OCI-LY1 (cell line): ENCODE results near the gene MCEMP1.
A peak's percentile ranks its signal among the peaks of the same experiment; 100 is the strongest.

Source experiments
- H2AFZ ChIP-seq: fragments of 200-600 bp; sonication (generic), shearing (Covaris generic); 2 replicates; pipeline ENCODE4 v1.6.0; 2014; ENCODE audit warnings: antibody characterized with exemption, mild to moderate bottlenecking, low read length
- H3F3A ChIP-seq: fragments of 200-600 bp; sonication (generic), shearing (Covaris generic); 2 replicates; pipeline ENCODE4 v1.6.0; 2014; ENCODE audit warnings: mild to moderate bottlenecking, antibody characterized with exemption, low read length, moderate library complexity; ENCODE audit not compliant: insufficient read depth
- H3K27ac ChIP-seq: fragments of 200-600 bp; sonication (generic); 2 replicates; pipeline ENCODE4 v1.5.1; 2014; ENCODE audit warnings: low read length, mixed run types, mild to moderate bottlenecking, low read depth; ENCODE audit not compliant: poor library complexity, severe bottlenecking
- H3K27me3 ChIP-seq: fragments of 200-600 bp; sonication (generic); 2 replicates; pipeline ENCODE4 v1.6.0; 2014; ENCODE audit warnings: antibody characterized with exemption, mild to moderate bottlenecking, low read length, moderate library complexity; ENCODE audit not compliant: insufficient read depth
- H3K36me3 ChIP-seq: fragments of 200-600 bp; sonication (generic); 2 replicates; pipeline ENCODE4 v1.6.1; 2014; ENCODE audit warnings: mild to moderate bottlenecking, antibody characterized with exemption, low read length, moderate library complexity, mixed read lengths; ENCODE audit not compliant: insufficient read depth
- H3K4me1 ChIP-seq: fragments of 200-600 bp; sonication (generic); 2 replicates; pipeline ENCODE4 v1.5.1; 2014; ENCODE audit warnings: mild to moderate bottlenecking, low read length, moderate library complexity; ENCODE audit not compliant: insufficient read depth, severe bottlenecking
- H3K4me2 ChIP-seq: fragments of 200-600 bp; sonication (generic), shearing (Covaris generic); 2 replicates; pipeline ENCODE4 v1.6.1; 2014; ENCODE audit warnings: low read length
- H3K4me3 ChIP-seq: fragments of 200-600 bp; sonication (generic); 2 replicates; pipeline ENCODE4 v1.5.1; 2014; ENCODE audit warnings: low read length, low read depth, mild to moderate bottlenecking, mixed read lengths; ENCODE audit not compliant: poor library complexity, severe bottlenecking
- H3K79me2 ChIP-seq: fragments of 200-600 bp; shearing (Covaris generic); 2 replicates; pipeline ENCODE4 v1.6.1; 2016; ENCODE audit warnings: mixed run types, low read length, mixed read lengths; ENCODE audit not compliant: insufficient read depth
- H3K9ac ChIP-seq: fragments of 200-600 bp; sonication (generic), shearing (Covaris generic); 2 replicates; pipeline ENCODE4 v1.6.1; 2014; ENCODE audit warnings: mild to moderate bottlenecking, low read length, mixed read lengths
- H3K9me2 ChIP-seq: fragments of 200-600 bp; sonication (generic), shearing (Covaris generic); 2 replicates; pipeline ENCODE4 v1.6.1; 2014; ENCODE audit warnings: low read depth, mild to moderate bottlenecking, low read length, mixed read lengths
- H3K9me3 ChIP-seq: fragments of 200-600 bp; shearing (Covaris generic); 2 replicates; pipeline ENCODE4 v1.6.1; 2014; ENCODE audit warnings: low read length, mixed read lengths
- H4K20me1 ChIP-seq: fragments of 200-600 bp; sonication (generic), shearing (Covaris generic); 2 replicates; pipeline ENCODE4 v1.6.0; 2016; ENCODE audit warnings: mild to moderate bottlenecking, low read length; ENCODE audit not compliant: insufficient read depth
- EZH2 ChIP-seq: fragments of 200-600 bp; sonication (generic), shearing (Covaris generic); IDR thresholded peaks from 2 replicates; pipeline ENCODE4 v1.8.0; 2017; ENCODE audit warnings: borderline replicate concordance, mixed run types, mild to moderate bottlenecking, antibody characterized with exemption, low read length, moderate library complexity, mixed read lengths
- TF ChIP-seq, protein P1 (sequence below): fragments of 200-600 bp; sonication (generic), shearing (Covaris generic); IDR thresholded peaks from 2 replicates; pipeline ENCODE4 v1.5.1; 2017; ENCODE audit warnings: mild to moderate bottlenecking, antibody characterized with exemption, low read length, moderate library complexity, mixed read lengths

MCEMP1 gene

DNA sequence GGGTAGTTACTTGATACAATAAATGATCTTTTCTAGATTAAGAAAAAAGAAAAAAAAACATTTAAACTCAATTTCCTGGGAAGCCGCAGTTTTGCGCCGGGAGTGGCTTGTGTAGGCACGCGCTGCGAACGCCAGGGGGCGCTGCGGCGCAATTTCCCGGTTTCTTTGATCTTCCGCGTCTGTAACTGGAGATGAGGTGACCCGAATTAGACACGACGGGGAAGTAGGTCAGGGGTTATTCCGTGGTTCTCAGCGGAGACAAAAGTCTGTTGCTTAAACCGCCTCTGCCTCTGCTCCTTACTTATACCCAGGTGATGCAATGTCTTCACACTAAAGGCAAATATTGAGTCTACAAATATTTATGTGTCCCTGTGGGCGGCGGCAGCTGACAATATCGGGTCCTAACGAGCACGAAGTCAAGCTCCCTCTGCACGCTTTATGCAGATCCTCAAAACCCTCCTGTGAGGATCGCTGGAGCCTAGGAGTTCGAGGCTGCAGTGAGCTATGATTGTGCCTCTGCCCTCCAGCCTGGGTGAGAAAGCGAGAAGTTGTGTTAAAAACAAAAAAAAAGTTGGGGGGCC, 24.7 kb upstream of the MCEMP1 start:
- H3K9ac ChIP-seq = no peak overlapping the region; the same call in 1 of the 2 replicates
- peaks cover 5% of the 10 kb centered on the region for H3K4me1 ChIP-seq
- 0 out of 2 replicates have a peak, but pooled peaks cover 6% of the 10 kb centered on the region for H3K27me3 ChIP-seq
- H3K27ac ChIP-seq = no peak overlapping the region
- no peaks in the 10 kb centered on the region for H3K79me2 ChIP-seq
- H3K9me2 ChIP-seq = no peaks in the 10 kb centered on the region
- H3K36me3 ChIP-seq = peaks cover 8% of the 10 kb centered on the region; the same call in 1 of the 2 replicates
- H3F3A ChIP-seq = no peaks in the 10 kb centered on the region
- no peak for TF ChIP-seq EZH2
- TF ChIP-seq, protein P1, sequence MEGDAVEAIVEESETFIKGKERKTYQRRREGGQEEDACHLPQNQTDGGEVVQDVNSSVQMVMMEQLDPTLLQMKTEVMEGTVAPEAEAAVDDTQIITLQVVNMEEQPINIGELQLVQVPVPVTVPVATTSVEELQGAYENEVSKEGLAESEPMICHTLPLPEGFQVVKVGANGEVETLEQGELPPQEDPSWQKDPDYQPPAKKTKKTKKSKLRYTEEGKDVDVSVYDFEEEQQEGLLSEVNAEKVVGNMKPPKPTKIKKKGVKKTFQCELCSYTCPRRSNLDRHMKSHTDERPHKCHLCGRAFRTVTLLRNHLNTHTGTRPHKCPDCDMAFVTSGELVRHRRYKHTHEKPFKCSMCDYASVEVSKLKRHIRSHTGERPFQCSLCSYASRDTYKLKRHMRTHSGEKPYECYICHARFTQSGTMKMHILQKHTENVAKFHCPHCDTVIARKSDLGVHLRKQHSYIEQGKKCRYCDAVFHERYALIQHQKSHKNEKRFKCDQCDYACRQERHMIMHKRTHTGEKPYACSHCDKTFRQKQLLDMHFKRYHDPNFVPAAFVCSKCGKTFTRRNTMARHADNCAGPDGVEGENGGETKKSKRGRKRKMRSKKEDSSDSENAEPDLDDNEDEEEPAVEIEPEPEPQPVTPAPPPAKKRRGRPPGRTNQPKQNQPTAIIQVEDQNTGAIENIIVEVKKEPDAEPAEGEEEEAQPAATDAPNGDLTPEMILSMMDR = peak; percentile 96
- peak overlapping the region; percentile 88; the same call in 1 of the 2 replicates for H2AFZ ChIP-seq
- no peaks in the 10 kb centered on the region for H4K20me1 ChIP-seq
- H3K4me2 ChIP-seq = peak overlapping the region; percentile 92
- H3K9me3 ChIP-seq = no peaks in the 10 kb centered on the region
- H3K4me3 ChIP-seq = peak overlapping the region; percentile 47

DNA sequence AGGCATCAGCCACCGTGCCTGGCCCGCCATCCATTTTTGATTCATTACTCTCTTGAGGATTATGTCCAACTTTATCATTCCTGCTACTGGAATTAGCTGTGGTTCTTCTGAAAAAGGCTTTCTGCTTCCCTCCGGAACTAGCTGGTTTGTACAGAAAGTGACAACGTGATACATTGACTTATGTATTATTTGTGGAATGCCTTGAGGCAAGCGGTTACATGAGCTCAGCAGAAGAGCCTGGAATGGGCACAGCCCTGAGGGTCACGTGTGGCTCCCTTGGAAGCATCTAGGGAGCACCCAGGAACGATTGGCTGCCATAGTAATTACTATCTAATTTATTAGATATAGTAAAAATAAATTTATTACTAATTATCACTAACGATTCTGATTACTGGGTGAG, 22.5 kb upstream of the MCEMP1 start:
- Histone ChIP-seq H4K20me1 (no peaks in the 10 kb centered on the region), H3K9ac (no peak overlapping the region), H3F3A (no peaks in the 10 kb centered on the region), H3K4me3 (no peak overlapping the region), H3K36me3 (no peaks in the 10 kb centered on the region), H3K27ac (no peak overlapping the region), H3K4me2 (no peak overlapping the region), H3K79me2 (no peaks in the 10 kb centered on the region), H3K4me1 (peaks cover 13% of the 10 kb centered on the region), H3K9me2 (no peaks in the 10 kb centered on the region), H2AFZ (no peak overlapping the region), H3K9me3 (no peaks in the 10 kb centered on the region), H3K27me3 (0 out of 2 replicates have a peak, but pooled peaks cover 3% of the 10 kb centered on the region)
- TF ChIP-seq, protein P1 = no peak
- no peak for TF ChIP-seq EZH2

DNA sequence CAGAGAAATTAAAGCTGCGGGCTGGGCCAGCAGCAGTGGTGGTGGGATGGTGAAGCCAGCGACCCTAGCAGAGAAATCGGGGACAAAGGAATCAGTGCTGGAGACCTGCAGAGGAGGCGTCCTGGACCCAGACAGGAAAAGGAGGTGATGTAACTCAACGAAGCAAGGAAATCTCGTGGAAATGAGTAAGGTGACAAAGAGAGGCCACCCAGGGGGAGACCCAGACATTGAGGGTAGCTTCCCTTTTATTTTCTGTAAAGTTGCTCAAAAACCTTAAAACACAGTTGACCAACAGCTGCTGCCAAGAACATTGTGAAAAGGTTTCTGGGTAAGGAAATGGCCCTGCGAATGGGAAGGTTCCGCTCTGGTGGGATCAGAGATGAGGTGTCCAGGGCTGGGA, 21.3 kb upstream of the MCEMP1 start:
- no peaks in the 10 kb centered on the region for H3K9me2 ChIP-seq
- no peaks in the 10 kb centered on the region for H3F3A ChIP-seq
- no peak overlapping the region for H3K4me3 ChIP-seq
- H3K27me3 ChIP-seq = 0 out of 2 replicates have a peak, but pooled peaks cover 3% of the 10 kb centered on the region
- H3K79me2 ChIP-seq = no peaks in the 10 kb centered on the region
- H3K27ac ChIP-seq = no peak overlapping the region
- H3K4me2 ChIP-seq = no peak overlapping the region
- TF ChIP-seq EZH2 = no peak
- TF ChIP-seq, protein P1 = no peak
- H3K4me1 ChIP-seq = peaks cover 13% of the 10 kb centered on the region
- H4K20me1 ChIP-seq = no peaks in the 10 kb centered on the region
- no peaks in the 10 kb centered on the region for H3K9me3 ChIP-seq
- no peak overlapping the region for H2AFZ ChIP-seq
- no peaks in the 10 kb centered on the region for H3K36me3 ChIP-seq
- no peak overlapping the region for H3K9ac ChIP-seq
